Stimulated activated memory B cell treated with anti-CD40 and anti-IgM and Interleukin-4, amounts not matched to agents 10 μg/mL and 1 μg/mL and 100 μg/mL, for 72 hours (primary cell): ENCODE results near the gene GMPPA.

Experiments
- ATAC-seq: fragments of 150-1000 bp; cut with Tn5 transposase; 2 replicates; pipeline ENCODE4 v1.10.0; 2021
- H3K27ac Mint-ChIP-seq: one replicate; pipeline ENCODE4 v1.8.0; 2022; ENCODE audit warnings: mild to moderate bottlenecking, mixed read lengths
- H3K27me3 Mint-ChIP-seq: one replicate; pipeline ENCODE4 v1.8.0; 2022; ENCODE audit warnings: mixed read lengths
- H3K36me3 Mint-ChIP-seq: one replicate; pipeline ENCODE4 v1.8.0; 2022; ENCODE audit warnings: mixed read lengths
- H3K4me1 Mint-ChIP-seq: one replicate; pipeline ENCODE4 v1.8.0; 2022; ENCODE audit warnings: mixed read lengths
- H3K4me3 Mint-ChIP-seq: one replicate; pipeline ENCODE4 v1.8.0; 2022; ENCODE audit warnings: mild to moderate bottlenecking, moderate library complexity, mixed read lengths
- H3K9me3 Mint-ChIP-seq: one replicate; pipeline ENCODE4 v1.8.0; 2022; ENCODE audit warnings: mixed read lengths

GMPPA gene

DNA sequence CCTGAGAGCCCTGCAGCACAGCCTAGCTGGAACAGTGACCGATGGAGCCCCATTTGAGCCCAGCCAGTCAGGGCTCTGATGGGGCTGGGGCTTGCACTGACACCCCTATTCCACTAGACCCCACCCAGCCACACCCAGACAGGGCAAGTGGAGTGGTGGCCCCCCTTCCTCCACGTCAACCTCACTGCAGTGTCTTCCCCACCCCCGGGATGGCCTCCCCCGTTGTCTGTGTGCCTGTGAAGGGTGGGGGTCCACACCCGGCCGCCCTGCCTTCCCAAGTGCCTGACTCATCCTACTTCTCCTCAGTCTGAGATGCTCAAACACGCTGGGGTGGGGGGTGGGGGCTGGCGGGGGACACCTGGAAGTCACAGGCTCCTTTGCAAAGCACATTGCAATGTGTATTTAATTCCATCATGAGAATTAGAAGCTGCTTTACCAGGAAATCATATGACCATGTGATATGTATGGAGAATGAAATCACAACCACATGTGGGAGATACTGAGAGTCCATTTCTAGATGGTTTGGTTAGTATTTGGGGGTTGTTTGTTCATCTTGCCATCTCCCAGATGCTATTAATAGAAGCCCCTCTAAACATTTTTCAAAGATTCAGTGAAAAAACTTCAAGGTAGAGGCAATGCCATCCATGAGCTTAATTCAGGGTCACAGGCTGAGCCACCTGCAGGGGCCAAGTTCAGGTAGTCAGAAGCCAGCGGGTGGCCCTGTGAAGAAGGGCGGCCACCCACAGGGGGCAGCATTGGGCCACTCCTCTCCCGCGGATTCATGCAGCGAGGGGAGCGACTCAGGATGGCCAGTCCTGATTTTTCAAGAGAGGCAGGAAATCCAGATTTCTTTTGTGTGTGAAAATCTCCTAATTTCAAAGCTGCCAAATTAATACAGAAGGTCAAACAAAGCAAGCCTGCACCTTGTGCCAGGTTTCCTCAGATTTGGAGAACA is 22.7 kb upstream of the GMPPA start:
- no peaks in the 10 kb centered on the region for H3K9me3 Mint-ChIP-seq
- no peaks in the 10 kb centered on the region for H3K36me3 Mint-ChIP-seq

GRCh38 chr2:219476652-219477151 is 22.0 kb upstream of the GMPPA start:
- Mint-ChIP-seq H3K4me3 (no peak overlapping the region), H3K36me3 (no peaks in the 10 kb centered on the region), H3K27me3 (peaks cover 76% of the 10 kb centered on the region), H3K9me3 (no peaks in the 10 kb centered on the region), H3K27ac (no peak overlapping the region), H3K4me1 (peaks cover 5% of the 10 kb centered on the region)
- no peak for ATAC-seq

More for the DNA sequence above, 22.7 kb upstream of the GMPPA start:
- Mint-ChIP-seq H3K27me3 (peaks cover 76% of the 10 kb centered on the region), H3K4me3 (no peak overlapping the region), H3K27ac (no peak overlapping the region), H3K4me1 (peaks cover 5% of the 10 kb centered on the region)
- ATAC-seq, result no peak

DNA sequence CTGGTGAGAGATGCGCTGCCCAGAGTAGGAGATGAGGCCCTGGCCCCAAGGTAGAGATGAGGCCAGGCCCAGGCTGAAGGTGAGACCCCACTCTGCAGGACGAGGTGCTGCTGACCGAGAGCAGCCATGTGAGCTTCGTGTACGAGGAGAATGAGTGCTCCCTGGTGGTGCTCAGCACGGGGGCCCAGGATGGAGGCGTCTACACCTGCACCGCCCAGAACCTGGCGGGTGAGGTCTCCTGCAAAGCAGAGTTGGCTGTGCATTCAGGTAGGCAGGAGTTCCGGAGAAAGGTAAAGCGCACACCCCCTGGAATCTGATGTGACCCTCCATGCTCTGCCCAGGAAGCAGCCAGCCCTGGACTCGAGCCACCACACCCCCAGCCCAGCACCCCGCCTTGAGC is 21.5 kb upstream of the GMPPA start:
- Mint-ChIP-seq H3K9me3 (no peaks in the 10 kb centered on the region), H3K27me3 (peaks cover 76% of the 10 kb centered on the region), H3K4me1 (peaks cover 5% of the 10 kb centered on the region), H3K4me3 (no peak overlapping the region), H3K27ac (no peak overlapping the region), H3K36me3 (no peaks in the 10 kb centered on the region)
- ATAC-seq, result no peak

GRCh38 chr2:219477815-219478214 is 20.9 kb upstream of the GMPPA start:
- no peak for ATAC-seq
- no peaks in the 10 kb centered on the region for H3K36me3 Mint-ChIP-seq
- H3K4me3 Mint-ChIP-seq, result no peak overlapping the region
- H3K4me1 Mint-ChIP-seq, result peaks cover 5% of the 10 kb centered on the region
- no peaks in the 10 kb centered on the region for H3K9me3 Mint-ChIP-seq
- H3K27ac Mint-ChIP-seq, result no peak overlapping the region
- peaks cover 76% of the 10 kb centered on the region for H3K27me3 Mint-ChIP-seq

DNA sequence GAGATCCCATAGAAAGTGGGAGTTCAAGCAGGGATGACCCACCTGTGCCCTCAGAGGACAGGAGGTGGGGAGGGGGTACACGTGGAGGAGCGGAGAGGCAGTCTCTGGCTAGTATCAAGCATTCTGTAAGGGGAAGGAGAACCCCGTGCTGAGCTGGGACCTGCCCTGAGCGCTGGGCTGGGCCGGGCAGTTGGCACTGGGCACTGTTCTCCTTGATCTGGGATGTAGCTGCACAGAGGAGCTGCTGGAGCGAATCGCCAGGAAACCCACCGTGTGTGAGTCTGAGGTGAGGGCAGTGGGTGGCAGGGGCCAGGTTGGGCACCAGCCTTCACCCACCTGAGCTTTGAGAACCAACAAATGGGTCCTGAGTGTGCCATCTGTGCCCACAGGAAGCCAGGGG is 19.8 kb upstream of the GMPPA start:
- H3K4me3 Mint-ChIP-seq, result no peak overlapping the region
- no peak for ATAC-seq
- H3K27me3 Mint-ChIP-seq, result peaks cover 71% of the 10 kb centered on the region
- H3K4me1 Mint-ChIP-seq, result peaks cover 5% of the 10 kb centered on the region
- H3K27ac Mint-ChIP-seq, result no peak overlapping the region
- H3K9me3 Mint-ChIP-seq, result no peaks in the 10 kb centered on the region
- no peaks in the 10 kb centered on the region for H3K36me3 Mint-ChIP-seq

DNA sequence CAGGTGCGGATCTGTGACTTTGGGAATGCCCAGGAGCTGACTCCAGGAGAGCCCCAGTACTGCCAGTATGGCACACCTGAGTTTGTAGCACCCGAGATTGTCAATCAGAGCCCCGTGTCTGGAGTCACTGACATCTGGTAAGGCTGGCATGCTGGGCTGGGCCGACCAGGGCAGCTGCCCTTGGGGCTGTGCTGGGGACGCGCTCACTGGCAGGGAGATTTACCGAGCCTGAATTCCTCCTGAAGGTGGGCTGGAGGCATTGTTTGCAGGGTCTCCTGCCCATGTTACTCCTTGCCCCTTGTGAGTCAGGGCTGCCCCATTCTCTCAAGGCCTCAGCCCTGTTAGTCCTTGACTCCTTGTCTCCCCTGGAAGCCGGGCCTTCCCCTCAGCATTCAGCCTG is 18.7 kb upstream of the GMPPA start:
- H3K27ac Mint-ChIP-seq, result no peak overlapping the region
- H3K36me3 Mint-ChIP-seq, result no peaks in the 10 kb centered on the region
- no peak overlapping the region for H3K4me3 Mint-ChIP-seq
- no peak for ATAC-seq
- H3K27me3 Mint-ChIP-seq, result peaks cover 78% of the 10 kb centered on the region
- H3K4me1 Mint-ChIP-seq, result peaks cover 5% of the 10 kb centered on the region
- no peaks in the 10 kb centered on the region for H3K9me3 Mint-ChIP-seq

GRCh38 chr2:219482674-219483405 is 15.9 kb upstream of the GMPPA start:
- Mint-ChIP-seq H3K4me1 (no peaks in the 10 kb centered on the region), H3K27me3 (peaks cover 79% of the 10 kb centered on the region)
- ATAC-seq, result no peak

DNA sequence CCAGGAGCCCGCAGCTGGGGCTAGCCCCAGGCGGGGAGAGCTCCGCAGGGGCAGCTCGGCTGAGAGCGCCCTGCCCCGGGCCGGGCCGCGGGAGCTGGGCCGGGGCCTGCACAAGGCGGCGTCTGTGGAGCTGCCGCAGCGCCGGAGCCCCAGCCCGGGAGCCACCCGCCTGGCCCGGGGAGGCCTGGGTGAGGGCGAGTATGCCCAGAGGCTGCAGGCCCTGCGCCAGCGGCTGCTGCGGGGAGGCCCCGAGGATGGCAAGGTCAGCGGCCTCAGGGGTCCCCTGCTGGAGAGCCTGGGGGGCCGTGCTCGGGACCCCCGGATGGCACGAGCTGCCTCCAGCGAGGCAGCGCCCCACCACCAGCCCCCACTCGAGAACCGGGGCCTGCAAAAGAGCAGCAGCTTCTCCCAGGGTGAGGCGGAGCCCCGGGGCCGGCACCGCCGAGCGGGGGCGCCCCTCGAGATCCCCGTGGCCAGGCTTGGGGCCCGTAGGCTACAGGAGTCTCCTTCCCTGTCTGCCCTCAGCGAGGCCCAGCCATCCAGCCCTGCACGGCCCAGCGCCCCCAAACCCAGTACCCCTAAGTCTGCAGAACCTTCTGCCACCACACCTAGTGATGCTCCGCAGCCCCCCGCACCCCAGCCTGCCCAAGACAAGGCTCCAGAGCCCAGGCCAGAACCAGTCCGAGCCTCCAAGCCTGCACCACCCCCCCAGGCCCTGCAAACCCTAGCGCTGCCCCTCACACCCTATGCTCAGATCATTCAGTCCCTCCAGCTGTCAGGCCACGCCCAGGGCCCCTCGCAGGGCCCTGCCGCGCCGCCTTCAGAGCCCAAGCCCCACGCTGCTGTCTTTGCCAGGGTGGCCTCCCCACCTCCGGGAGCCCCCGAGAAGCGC is 15.0 kb upstream of the GMPPA start:
- Mint-ChIP-seq H3K9me3 (no peaks in the 10 kb centered on the region), H3K27me3 (peaks cover 88% of the 10 kb centered on the region), H3K4me1 (no peaks in the 10 kb centered on the region), H3K27ac (no peak overlapping the region), H3K4me3 (peak overlapping the region; percentile 53), H3K36me3 (no peaks in the 10 kb centered on the region)
- no peak for ATAC-seq

More at GRCh38 chr2:219482674-219483405, 15.9 kb upstream of the GMPPA start:
- Mint-ChIP-seq H3K27ac (no peak overlapping the region), H3K9me3 (no peaks in the 10 kb centered on the region), H3K36me3 (no peaks in the 10 kb centered on the region), H3K4me3 (no peak overlapping the region)

- H3K36me3 Mint-ChIP-seq, result no peaks in the 10 kb centered on the region
- H3K4me3 Mint-ChIP-seq, result peak overlapping the region; percentile 53
- H3K27me3 Mint-ChIP-seq, result peaks cover 90% of the 10 kb centered on the region
- H3K27ac Mint-ChIP-seq, result no peak overlapping the region
- no peaks in the 10 kb centered on the region for H3K9me3 Mint-ChIP-seq
- no peak for ATAC-seq
- no peaks in the 10 kb centered on the region for H3K4me1 Mint-ChIP-seq
These were observed 14.1 kb upstream of the GMPPA start for GRCh38 chr2:219484343-219485200.

DNA sequence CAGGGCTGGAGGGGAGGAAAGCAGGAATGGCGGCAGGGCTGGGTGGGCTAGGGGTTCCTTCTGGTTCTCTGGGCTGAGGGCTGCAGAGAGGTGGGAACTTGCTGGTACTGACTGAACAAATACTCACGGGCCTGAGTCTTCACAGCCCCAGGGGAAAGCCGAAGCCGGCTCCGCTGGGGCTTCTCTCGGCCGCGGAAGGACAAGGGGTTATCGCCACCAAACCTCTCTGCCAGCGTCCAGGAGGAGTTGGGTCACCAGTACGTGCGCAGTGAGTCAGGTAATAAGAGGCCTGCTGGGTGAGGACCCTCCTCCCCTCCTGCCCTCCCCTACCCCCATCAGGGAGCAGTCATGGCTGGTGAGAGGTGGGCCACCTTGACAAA is 13.5 kb upstream of the GMPPA start:
- no peak overlapping the region for H3K27ac Mint-ChIP-seq
- no peaks in the 10 kb centered on the region for H3K36me3 Mint-ChIP-seq
- H3K4me1 Mint-ChIP-seq, result no peaks in the 10 kb centered on the region
- no peak for ATAC-seq
- peaks cover 90% of the 10 kb centered on the region for H3K27me3 Mint-ChIP-seq
- no peaks in the 10 kb centered on the region for H3K9me3 Mint-ChIP-seq
- no peak overlapping the region for H3K4me3 Mint-ChIP-seq

- Mint-ChIP-seq H3K4me1 (no peaks in the 10 kb centered on the region), H3K9me3 (no peaks in the 10 kb centered on the region), H3K27ac (no peak overlapping the region), H3K4me3 (no peak overlapping the region), H3K27me3 (peaks cover 87% of the 10 kb centered on the region), H3K36me3 (no peaks in the 10 kb centered on the region)
- no peak for ATAC-seq
These were observed 12.2 kb upstream of the GMPPA start for GRCh38 chr2:219486380-219486959.

DNA sequence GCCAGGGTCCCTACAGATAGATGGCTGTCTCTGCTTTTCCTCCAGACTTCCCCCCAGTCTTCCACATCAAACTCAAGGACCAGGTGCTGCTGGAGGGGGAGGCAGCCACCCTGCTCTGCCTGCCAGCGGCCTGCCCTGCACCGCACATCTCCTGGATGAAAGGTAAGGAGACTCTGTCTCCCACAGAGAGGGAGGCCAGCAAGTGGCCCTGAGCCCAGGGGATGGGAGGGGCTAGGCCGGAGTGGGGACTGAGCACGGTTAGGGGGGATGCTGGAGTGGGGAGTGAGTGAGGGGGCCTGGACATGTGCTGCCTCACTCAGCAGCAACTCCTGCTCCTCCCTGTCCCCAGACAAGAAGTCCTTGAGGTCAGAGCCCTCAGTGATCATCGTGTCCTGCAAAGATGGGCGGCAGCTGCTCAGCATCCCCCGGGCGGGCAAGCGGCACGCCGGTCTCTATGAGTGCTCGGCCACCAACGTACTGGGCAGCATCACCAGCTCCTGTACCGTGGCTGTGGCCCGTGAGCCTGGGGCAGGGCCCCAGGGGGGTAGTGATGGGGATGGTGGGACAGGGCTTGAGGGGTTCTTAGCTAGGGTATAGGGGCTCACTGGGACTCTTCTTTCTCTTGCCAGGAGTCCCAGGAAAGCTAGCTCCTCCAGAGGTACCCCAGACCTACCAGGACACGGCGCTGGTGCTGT is 10.4 kb upstream of the GMPPA start:
- ATAC-seq, result no peak
- H3K27me3 Mint-ChIP-seq, result peaks cover 87% of the 10 kb centered on the region

GRCh38 chr2:219488844-219489194 is 9.9 kb upstream of the GMPPA start:
- Mint-ChIP-seq H3K4me1 (no peaks in the 10 kb centered on the region), H3K36me3 (no peaks in the 10 kb centered on the region), H3K9me3 (no peaks in the 10 kb centered on the region), H3K4me3 (no peak overlapping the region), H3K27ac (no peak overlapping the region), H3K27me3 (peaks cover 92% of the 10 kb centered on the region)
- no peak for ATAC-seq

More for the DNA sequence above, 10.4 kb upstream of the GMPPA start:
- Mint-ChIP-seq H3K9me3 (no peaks in the 10 kb centered on the region), H3K4me3 (no peak overlapping the region), H3K4me1 (no peaks in the 10 kb centered on the region), H3K36me3 (no peaks in the 10 kb centered on the region), H3K27ac (no peak overlapping the region)
